NOMO-1 (cell line): ENCODE measurements around the gene WNT10A.
"Not testable (repeated sequence)": the region's sequence is repeated elsewhere in the genome, so short reads cannot be mapped to it uniquely, and the experiment has no call there.

ENCODE experiments used
- DNase-seq, 2 experiments: peaks; one replicate each; lab custom pipeline; 2025; ENCODE audit not compliant: unreplicated experiment in 2 of 2; lab: John Stamatoyannopoulos, UW

WNT10A gene

GRCh38 chr2:218927876-218928275 lies 47.2 kb downstream of the WNT10A start:
- DNase-seq: no peak

GRCh38 chr2:218930488-218930887 lies 49.8 kb downstream of the WNT10A start:
- DNase-seq: not testable (repeated sequence)

- DNase-seq: not testable (repeated sequence)
Observed at GRCh38 chr2:218931751-218932150, 51.1 kb downstream of the WNT10A start.
